ENCODE measurements around the gene LMO7.

GRCh38 chr13:75679459-75679858 is 43.3 kb downstream of the LMO7 start:
- no peak for TF ChIP-seq CTCF (IDR thresholded peaks at IDR 0.05)
- TF ChIP-seq POLR2A (IDR thresholded peaks at IDR 0.05) = no peak
